Thyroid gland (tissue), 4 donors: ENCODE measurements around the gene SCN3A. TPM values are rescaled to one million over a fixed set of nuclear protein-coding genes. Genes with fewer than 3 reads are reported as not detected.

Experiments used
- DNase-seq, 2 donors: peaks; one replicate each; pipeline ENCODE4 v3.0.0-alpha.2; 2019
- H3K27ac ChIP-seq, 3 donors: fragments of 200-600 bp; sonication (generic); 1 replicate in 2 of 3; 2 replicates in 1 of 3; pipeline ENCODE4 v1.5.1; 2016 to 2019; ENCODE audit warnings: mild to moderate bottlenecking in 1 of 3, moderate library complexity in 1 of 3
- H3K27me3 ChIP-seq: fragments of 200-600 bp; sonication (generic); one replicate; pipeline ENCODE4 v1.5.1; 2019
- H3K36me3 ChIP-seq, 2 donors: fragments of 200-600 bp; sonication (generic); one replicate each; pipeline ENCODE4 v1.5.1; 2016 to 2019
- H3K4me1 ChIP-seq, 2 donors: fragments of 200-600 bp; sonication (generic); one replicate each; pipeline ENCODE4 v1.5.1; 2017 to 2019
- H3K4me3 ChIP-seq, 3 donors: fragments of 200-600 bp; sonication (generic); replicated peaks in 1 of 3; 1 replicate in 2 of 3; 2 replicates in 1 of 3; pipeline ENCODE4 v1.5.1; 2016; ENCODE audit warnings: mild to moderate bottlenecking in 1 of 3
- H3K9me3 ChIP-seq: fragments of 200-600 bp; sonication (generic); one replicate; pipeline ENCODE4 v1.5.1; 2017
- POLR2A ChIP-seq, 2 donors: fragments of 450-650 bp; IDR thresholded peaks; one replicate each; pipeline ENCODE4 v1.6.1; 2017; ENCODE audit warnings: antibody characterized with exemption in 2 of 2, mild to moderate bottlenecking in 2 of 2, moderate library complexity in 1 of 2
- WGBS, 2 donors: methylation state at CpG; one replicate each; pipeline ENCODE4 v1.1.5; 2017; 5-methylcytosine and 5-hydroxymethylcytosine counted together
- intact Hi-C: fragments of 100-400 bp; cut with DNase I; formaldehyde crosslinking; loops from one replicate; pipeline ENCODE4 v1.15.1; 2023
- total RNA-seq, 4 donors: library from RNA; depleted of rRNA; stranded (reverse); fragments of >200 nt; gene quantifications; one replicate each; pipeline ENCODE4 v1.2.3, GENCODE V29; 2016
- TF ChIP-seq, protein P1 (sequence below), 6 experiments: fragments of 200-600 bp in 3 of 6; fragments of 450-650 bp in 3 of 6; sonication (generic) in 3 of 6; IDR thresholded peaks; one replicate each; pipeline ENCODE4 v1.5.1; 2016 to 2019; ENCODE audit warnings: antibody characterized with exemption in 6 of 6, mild to moderate bottlenecking in 2 of 6, inconsistent platforms in 1 of 6, moderate library complexity in 1 of 6

SCN3A gene
- total RNA-seq, 4 donors from 2014 or later: 3.0 to 12.5 (median 4.1) TPM

DNA sequence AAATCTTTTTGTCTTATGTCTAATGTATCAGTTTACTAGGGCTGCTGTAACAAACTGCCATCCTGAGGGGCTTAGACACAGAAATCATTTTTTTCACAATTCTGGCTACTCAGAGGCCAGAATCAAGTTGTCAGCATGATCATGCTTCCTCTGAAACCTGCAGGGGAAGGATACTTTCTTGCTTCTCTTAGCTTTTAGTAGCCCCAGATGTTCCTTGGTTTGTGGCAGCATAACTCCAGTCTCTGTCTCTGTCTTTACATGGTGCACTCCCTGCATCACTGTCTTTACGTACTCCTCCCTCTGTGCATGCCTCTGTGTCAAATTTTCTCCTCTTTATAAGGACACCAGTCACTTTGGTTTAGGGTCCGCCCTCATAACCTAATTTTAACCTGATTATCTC is 2.0 kb upstream of the SCN3A start:
- 86 to 87% methylated on average over 2 of the region's 2 CpGs for WGBS, 2 donors
- no peaks in the 10 kb centered on the region for H3K9me3 ChIP-seq
- no peak overlapping the region for H3K4me3 ChIP-seq
- H3K27me3 ChIP-seq: no peaks in the 10 kb centered on the region
- H3K4me1 ChIP-seq: no peaks in the 10 kb centered on the region
- no peak overlapping the region for H3K27ac ChIP-seq
- no peak for TF ChIP-seq POLR2A (IDR thresholded peaks at IDR 0.05)
- TF ChIP-seq, protein P1, sequence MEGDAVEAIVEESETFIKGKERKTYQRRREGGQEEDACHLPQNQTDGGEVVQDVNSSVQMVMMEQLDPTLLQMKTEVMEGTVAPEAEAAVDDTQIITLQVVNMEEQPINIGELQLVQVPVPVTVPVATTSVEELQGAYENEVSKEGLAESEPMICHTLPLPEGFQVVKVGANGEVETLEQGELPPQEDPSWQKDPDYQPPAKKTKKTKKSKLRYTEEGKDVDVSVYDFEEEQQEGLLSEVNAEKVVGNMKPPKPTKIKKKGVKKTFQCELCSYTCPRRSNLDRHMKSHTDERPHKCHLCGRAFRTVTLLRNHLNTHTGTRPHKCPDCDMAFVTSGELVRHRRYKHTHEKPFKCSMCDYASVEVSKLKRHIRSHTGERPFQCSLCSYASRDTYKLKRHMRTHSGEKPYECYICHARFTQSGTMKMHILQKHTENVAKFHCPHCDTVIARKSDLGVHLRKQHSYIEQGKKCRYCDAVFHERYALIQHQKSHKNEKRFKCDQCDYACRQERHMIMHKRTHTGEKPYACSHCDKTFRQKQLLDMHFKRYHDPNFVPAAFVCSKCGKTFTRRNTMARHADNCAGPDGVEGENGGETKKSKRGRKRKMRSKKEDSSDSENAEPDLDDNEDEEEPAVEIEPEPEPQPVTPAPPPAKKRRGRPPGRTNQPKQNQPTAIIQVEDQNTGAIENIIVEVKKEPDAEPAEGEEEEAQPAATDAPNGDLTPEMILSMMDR (IDR thresholded peaks at IDR 0.05): no peak
- intact Hi-C loops: no loop called here
- DNase-seq: no peak
- H3K36me3 ChIP-seq: no peaks in the 10 kb centered on the region

DNA sequence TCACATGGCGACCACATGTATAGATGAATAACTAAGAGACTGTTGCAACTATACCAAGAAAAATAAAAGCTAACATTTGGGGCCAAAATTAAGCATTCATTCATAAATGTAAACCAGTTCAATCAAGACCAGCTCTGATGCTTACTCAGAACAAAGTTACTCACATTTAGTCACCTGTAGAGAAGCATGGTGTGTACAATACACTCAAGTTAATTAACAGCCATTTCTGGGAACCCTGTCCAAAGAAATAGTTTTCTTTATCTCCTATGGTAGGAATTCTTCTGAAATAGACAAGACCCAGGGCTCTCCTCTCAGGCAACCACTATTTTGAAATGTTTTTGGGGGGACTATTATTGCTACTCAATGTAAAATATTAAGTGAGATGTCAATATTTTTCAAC is 1.6 kb downstream of the SCN3A start:
- no peaks in the 10 kb centered on the region for H3K9me3 ChIP-seq
- 89% methylated on average over 1 of the region's 1 CpG for WGBS, 2 donors
- TF ChIP-seq, protein P1 (IDR thresholded peaks at IDR 0.05): no peak
- TF ChIP-seq POLR2A (IDR thresholded peaks at IDR 0.05): no peak
- H3K4me1 ChIP-seq: no peaks in the 10 kb centered on the region
- H3K36me3 ChIP-seq: no peaks in the 10 kb centered on the region
- no peak overlapping the region for H3K27ac ChIP-seq
- H3K27me3 ChIP-seq: no peaks in the 10 kb centered on the region
- intact Hi-C loops: no loop called here
- DNase-seq: no peak
- no peak overlapping the region for H3K4me3 ChIP-seq

DNA sequence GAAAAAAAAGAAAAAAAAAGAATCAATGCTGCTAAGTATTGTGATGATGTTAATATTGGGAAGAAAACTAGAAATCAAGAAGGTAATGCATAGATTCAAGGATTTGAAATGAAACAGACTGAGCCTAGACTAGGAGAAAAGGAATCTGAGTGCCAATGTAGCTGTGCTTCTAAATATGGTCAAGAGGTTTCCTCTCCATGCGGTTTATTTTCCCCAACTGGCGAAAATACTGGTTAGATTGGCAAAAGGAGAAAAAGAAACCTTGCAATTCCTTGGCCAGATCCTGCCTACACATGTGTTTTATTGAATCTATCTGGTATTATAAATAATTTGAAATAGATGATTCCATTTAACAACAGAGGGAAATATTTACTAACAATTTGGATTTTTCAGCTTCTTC is 5.7 kb downstream of the SCN3A start:
- Histone ChIP-seq H3K36me3 (no peaks in the 10 kb centered on the region), H3K4me1 (no peaks in the 10 kb centered on the region), H3K27ac (peak overlapping the region in 1 of 3 donors; percentile 13), H3K9me3 (no peaks in the 10 kb centered on the region), H3K4me3 (no peak overlapping the region), H3K27me3 (no peaks in the 10 kb centered on the region)
- TF ChIP-seq, protein P1 (IDR thresholded peaks at IDR 0.05): no peak
- no peak for TF ChIP-seq POLR2A (IDR thresholded peaks at IDR 0.05)
- DNase-seq: no peak
- intact Hi-C loops: no loop called here
- 69 to 81% methylated on average over 2 of the region's 2 CpGs for WGBS, 2 donors

DNA sequence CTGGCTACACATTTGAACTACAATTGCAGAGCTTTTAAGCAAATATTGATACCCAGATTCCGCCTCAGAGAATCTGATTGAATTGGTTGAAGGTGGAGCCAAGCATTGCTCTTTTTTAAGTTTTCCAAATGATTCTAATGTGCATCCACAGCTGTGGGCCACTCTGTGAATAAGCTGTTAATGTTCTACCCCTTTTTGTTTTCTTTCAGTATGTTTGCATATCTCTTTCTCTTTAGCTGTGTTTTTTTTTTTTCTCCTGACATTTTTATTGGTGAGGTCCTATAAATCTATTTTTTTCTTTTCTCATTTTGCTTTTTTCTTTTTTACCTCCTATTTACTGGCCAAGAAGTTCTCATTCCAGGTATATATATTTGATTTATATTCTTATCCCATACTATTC is 6.5 kb downstream of the SCN3A start:
- intact Hi-C loops: no loop called here
- Histone ChIP-seq H3K36me3 (no peaks in the 10 kb centered on the region), H3K27me3 (no peaks in the 10 kb centered on the region), H3K27ac (no peak overlapping the region), H3K4me3 (no peak overlapping the region), H3K9me3 (no peaks in the 10 kb centered on the region), H3K4me1 (no peaks in the 10 kb centered on the region)
- DNase-seq: no peak
- TF ChIP-seq, protein P1 (IDR thresholded peaks at IDR 0.05): no peak
- TF ChIP-seq POLR2A (IDR thresholded peaks at IDR 0.05): no peak
- 83 to 95% methylated on average over 1 of the region's 1 CpG for WGBS, 2 donors

DNA sequence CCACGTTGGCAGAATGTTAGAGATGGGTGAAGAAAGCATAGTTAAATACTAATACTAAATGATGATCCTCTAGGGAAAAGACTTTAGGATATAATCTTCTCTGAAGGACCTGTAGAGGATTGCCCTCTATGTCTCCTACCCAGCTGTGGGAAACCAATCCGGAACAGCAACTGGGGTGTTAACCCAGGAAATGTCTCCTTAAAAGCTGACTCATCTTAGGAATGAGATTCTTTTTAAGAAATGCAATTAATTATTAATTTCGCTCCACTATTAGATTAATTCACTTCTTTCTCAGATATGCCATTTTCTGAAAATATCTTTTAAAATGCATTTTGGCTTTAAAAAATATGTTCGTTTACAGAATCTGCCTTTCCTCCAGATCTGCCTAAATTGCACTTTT is 7.4 kb downstream of the SCN3A start:
- no peak overlapping the region for H3K4me3 ChIP-seq
- intact Hi-C loops: no loop called here
- H3K4me1 ChIP-seq: no peaks in the 10 kb centered on the region
- no peak overlapping the region for H3K27ac ChIP-seq
- no peaks in the 10 kb centered on the region for H3K36me3 ChIP-seq
- no peaks in the 10 kb centered on the region for H3K9me3 ChIP-seq
- TF ChIP-seq, protein P1 (IDR thresholded peaks at IDR 0.05): no peak
- TF ChIP-seq POLR2A (IDR thresholded peaks at IDR 0.05): no peak
- H3K27me3 ChIP-seq: no peaks in the 10 kb centered on the region
- WGBS, 2 donors: 77 to 81% methylated on average over 4 of the region's 4 CpGs
- DNase-seq: no peak
